ENCODE measurements around the gene SLC25A13. TPM values are rescaled to one million over a fixed set of nuclear protein-coding genes. Genes with fewer than 3 reads are reported as not detected.

Gene SLC25A13
- total RNA-seq, 1 experiment from 2014 or later = 52.5 TPM

GRCh38 chr7:96100737-96101136, 221.2 kb downstream of the SLC25A13 start:
- no peak for DNase-seq
- H3K27ac ChIP-seq = no peak overlapping the region
- no peaks in the 10 kb centered on the region; the same call in 1 of the 2 replicates for H3K9me2 ChIP-seq (ENCODE audit: insufficient read depth)
- H3K4me3 ChIP-seq = no peak overlapping the region
- H3K27me3 ChIP-seq (ENCODE audit: insufficient read depth, low read depth) = no peaks in the 10 kb centered on the region
- no peaks in the 10 kb centered on the region for H3K9me3 ChIP-seq (ENCODE audit: insufficient read depth, low read depth)
- POLR2A ChIA-PET (ENCODE audit: unreplicated experiment) = no interaction called here
- no peaks in the 10 kb centered on the region for H3K79me2 ChIP-seq (ENCODE audit: low read depth)
- BruUV-seq (replicated peaks) = no TSS peak
- no peaks in the 10 kb centered on the region for H4K20me1 ChIP-seq (ENCODE audit: insufficient read depth)
- intact Hi-C loops (cut with micrococcal nuclease; ENCODE audit: unreplicated experiment) = no loop called here
- H3F3A ChIP-seq (ENCODE audit: insufficient read depth, low read depth) = no peaks in the 10 kb centered on the region
- TF ChIP-seq, protein P1, sequence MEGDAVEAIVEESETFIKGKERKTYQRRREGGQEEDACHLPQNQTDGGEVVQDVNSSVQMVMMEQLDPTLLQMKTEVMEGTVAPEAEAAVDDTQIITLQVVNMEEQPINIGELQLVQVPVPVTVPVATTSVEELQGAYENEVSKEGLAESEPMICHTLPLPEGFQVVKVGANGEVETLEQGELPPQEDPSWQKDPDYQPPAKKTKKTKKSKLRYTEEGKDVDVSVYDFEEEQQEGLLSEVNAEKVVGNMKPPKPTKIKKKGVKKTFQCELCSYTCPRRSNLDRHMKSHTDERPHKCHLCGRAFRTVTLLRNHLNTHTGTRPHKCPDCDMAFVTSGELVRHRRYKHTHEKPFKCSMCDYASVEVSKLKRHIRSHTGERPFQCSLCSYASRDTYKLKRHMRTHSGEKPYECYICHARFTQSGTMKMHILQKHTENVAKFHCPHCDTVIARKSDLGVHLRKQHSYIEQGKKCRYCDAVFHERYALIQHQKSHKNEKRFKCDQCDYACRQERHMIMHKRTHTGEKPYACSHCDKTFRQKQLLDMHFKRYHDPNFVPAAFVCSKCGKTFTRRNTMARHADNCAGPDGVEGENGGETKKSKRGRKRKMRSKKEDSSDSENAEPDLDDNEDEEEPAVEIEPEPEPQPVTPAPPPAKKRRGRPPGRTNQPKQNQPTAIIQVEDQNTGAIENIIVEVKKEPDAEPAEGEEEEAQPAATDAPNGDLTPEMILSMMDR (conservative IDR thresholded peaks at IDR 0.05) = no peak
- TF ChIP-seq EZH2 (IDR thresholded peaks at IDR 0.05; ENCODE audit: low read depth) = no peak
- H2AFZ ChIP-seq = no peak overlapping the region
- H3K4me1 ChIP-seq (replicated peaks; ENCODE audit: insufficient read depth) = no peaks in the 10 kb centered on the region
- no peak overlapping the region for H3K4me2 ChIP-seq
- CTCF ChIA-PET = no interaction called here
- no peaks in the 10 kb centered on the region for H3K36me3 ChIP-seq (ENCODE audit: low read depth)

DNA sequence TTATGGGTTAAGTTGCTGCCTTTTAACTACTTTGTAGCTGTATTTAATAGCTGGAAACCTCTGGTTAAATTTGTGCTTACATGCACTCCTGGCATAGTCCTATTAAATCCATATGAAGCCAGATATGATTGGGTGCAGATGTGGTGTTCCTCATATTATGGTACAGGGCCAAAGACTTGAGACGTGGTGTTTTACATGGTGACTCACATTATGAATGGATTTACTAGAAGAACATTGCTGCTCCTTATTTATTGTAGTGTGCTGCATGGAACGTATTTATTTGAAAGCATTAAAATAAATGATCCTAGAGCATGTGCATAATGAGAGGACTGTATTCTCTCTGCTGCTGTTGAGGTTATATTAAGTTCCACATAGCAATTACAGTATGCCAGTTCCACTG, 224.1 kb downstream of the SLC25A13 start:
- no peak overlapping the region for H3K27ac ChIP-seq
- no peaks in the 10 kb centered on the region for H3F3A ChIP-seq (ENCODE audit: insufficient read depth, low read depth)
- no peaks in the 10 kb centered on the region for H4K20me1 ChIP-seq (ENCODE audit: insufficient read depth)
- H3K27me3 ChIP-seq (ENCODE audit: insufficient read depth, low read depth) = no peaks in the 10 kb centered on the region
- POLR2A ChIA-PET (ENCODE audit: unreplicated experiment) = no interaction called here
- H3K79me2 ChIP-seq (ENCODE audit: low read depth) = no peaks in the 10 kb centered on the region
- H3K4me3 ChIP-seq = no peak overlapping the region
- TF ChIP-seq EZH2 (IDR thresholded peaks at IDR 0.05; ENCODE audit: low read depth) = no peak
- TF ChIP-seq, protein P1 (conservative IDR thresholded peaks at IDR 0.05) = no peak
- no peaks in the 10 kb centered on the region; the same call in 1 of the 2 replicates for H3K9me2 ChIP-seq (ENCODE audit: insufficient read depth)
- no TSS peak for BruUV-seq (replicated peaks)
- CTCF ChIA-PET = no interaction called here
- no peaks in the 10 kb centered on the region for H3K36me3 ChIP-seq (ENCODE audit: low read depth)
- no peaks in the 10 kb centered on the region for H3K4me1 ChIP-seq (replicated peaks; ENCODE audit: insufficient read depth)
- no peak overlapping the region for H2AFZ ChIP-seq
- intact Hi-C loops (cut with micrococcal nuclease; ENCODE audit: unreplicated experiment) = no loop called here
- no peaks in the 10 kb centered on the region for H3K9me3 ChIP-seq (ENCODE audit: insufficient read depth, low read depth)
- no peak for DNase-seq
- H3K4me2 ChIP-seq = no peak overlapping the region

DNA sequence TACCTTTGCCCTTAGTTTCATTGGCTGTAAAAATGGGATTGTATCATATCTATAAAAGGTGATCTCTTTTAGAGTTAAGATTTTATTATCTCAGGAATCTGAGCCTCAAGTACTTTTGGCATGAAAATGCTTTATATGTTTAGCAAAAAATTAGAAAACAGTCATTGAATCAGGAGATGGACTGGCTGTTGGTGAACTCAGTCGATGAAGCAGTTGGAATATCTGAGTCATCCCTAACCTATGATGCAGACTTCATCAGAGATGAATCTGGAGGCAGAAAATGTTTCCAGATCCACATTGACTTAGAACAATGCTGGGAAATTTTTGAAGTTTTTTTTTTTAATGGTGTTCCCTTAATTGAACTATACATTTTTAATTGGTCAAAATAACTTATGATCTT, 228.5 kb downstream of the SLC25A13 start:
- Histone ChIP-seq H3K27ac (no peak overlapping the region), H3F3A (ENCODE audit: insufficient read depth, low read depth) (0 out of 2 replicates have a peak, but pooled peaks cover under 1% of the 10 kb centered on the region), H3K79me2 (ENCODE audit: low read depth) (no peaks in the 10 kb centered on the region), H4K20me1 (ENCODE audit: insufficient read depth) (no peaks in the 10 kb centered on the region), H3K4me1 (replicated peaks; ENCODE audit: insufficient read depth) (peaks cover 12% of the 10 kb centered on the region), H3K4me3 (no peak overlapping the region), H3K36me3 (ENCODE audit: low read depth) (no peaks in the 10 kb centered on the region), H3K27me3 (ENCODE audit: insufficient read depth, low read depth) (no peaks in the 10 kb centered on the region), H3K4me2 (no peak overlapping the region), H2AFZ (no peak overlapping the region), H3K9me2 (ENCODE audit: insufficient read depth) (no peaks in the 10 kb centered on the region; the same call in 1 of the 2 replicates), H3K9me3 (ENCODE audit: insufficient read depth, low read depth) (no peaks in the 10 kb centered on the region)
- intact Hi-C loops (cut with micrococcal nuclease; ENCODE audit: unreplicated experiment) = no loop called here
- no TSS peak for BruUV-seq (replicated peaks)
- TF ChIP-seq, protein P1 (conservative IDR thresholded peaks at IDR 0.05) = no peak
- no peak for TF ChIP-seq EZH2 (IDR thresholded peaks at IDR 0.05; ENCODE audit: low read depth)
- ChIA-PET CTCF (no interaction called here), POLR2A (ENCODE audit: unreplicated experiment) (no interaction called here)
- no peak for DNase-seq

Data from PC-9 (cell line).